K562 (cell line): Measurements from ENCODE around the gene UBR3. TPM values are rescaled to one million over a fixed set of nuclear protein-coding genes. Genes with fewer than 3 reads are reported as not detected.

ENCODE experiments used
- ARID1B ChIP-seq: fragments of 450-650 bp; IDR thresholded peaks from 2 replicates; pipeline ENCODE4 v1.6.1; 2016; ENCODE audit warnings: antibody characterized with exemption, mild to moderate bottlenecking, inconsistent platforms
- BMI1 ChIP-seq: fragments of 150-350 bp; IDR thresholded peaks from 2 replicates; pipeline ENCODE4 v1.6.1; 2014; ENCODE audit warnings: low read length
- CBX5 ChIP-seq: IDR thresholded peaks from 2 replicates; pipeline ENCODE4 v1.6.1; 2014; ENCODE audit warnings: low read depth, borderline replicate concordance
- ESRRA ChIP-seq: fragments of 450-650 bp; IDR thresholded peaks from 2 replicates; pipeline ENCODE4 v1.6.1; 2014; ENCODE audit warnings: low read depth, mild to moderate bottlenecking, moderate library complexity, borderline replicate concordance
- HMBOX1 ChIP-seq: sonication (generic); IDR thresholded peaks from 2 replicates; pipeline ENCODE4 v1.6.1; 2016
- HNRNPLL ChIP-seq: fragments of 200-400 bp; formaldehyde crosslinking; IDR thresholded peaks from 2 replicates; pipeline ENCODE4 v1.6.1; 2017; ENCODE audit warnings: low read length, low read depth, mild to moderate bottlenecking; ENCODE audit not compliant: poor library complexity, severe bottlenecking
- KDM1A ChIP-seq, 2 experiments: fragments of 450-650 bp; IDR thresholded peaks; 2 replicates each; pipeline ENCODE4 v1.6.1; 2016; ENCODE audit warnings: mild to moderate bottlenecking in 2 of 2
- LARP7 ChIP-seq: fragments of 450-650 bp; IDR thresholded peaks from 2 replicates; pipeline ENCODE4 v1.6.1; 2016
- NONO ChIP-seq, 2 experiments: fragments of 200-400 bp in 1 of 2; fragments of 450-650 bp in 1 of 2; formaldehyde crosslinking in 1 of 2; IDR thresholded peaks; 2 replicates each; pipeline ENCODE4 v1.6.1; 2017; ENCODE audit warnings: low read depth in 2 of 2, mild to moderate bottlenecking in 2 of 2, moderate library complexity in 2 of 2, low read length in 1 of 2
- RAD51 ChIP-seq: fragments of 450-650 bp; IDR thresholded peaks from 2 replicates; pipeline ENCODE4 v1.7.1; 2016; ENCODE audit warnings: low read depth, mild to moderate bottlenecking, borderline replicate concordance
- SMARCE1 ChIP-seq: fragments of 450-650 bp; IDR thresholded peaks from 2 replicates; pipeline ENCODE4 v1.7.1; 2016; ENCODE audit warnings: mild to moderate bottlenecking
- SRSF1 ChIP-seq: fragments of 200-400 bp; formaldehyde crosslinking; IDR thresholded peaks from 2 replicates; pipeline ENCODE4 v1.6.1; 2017; ENCODE audit warnings: mild to moderate bottlenecking, low read depth, low read length, moderate library complexity
- THRA ChIP-seq: fragments of 450-650 bp; IDR thresholded peaks from 2 replicates; pipeline ENCODE4 v1.6.1; 2017; ENCODE audit warnings: mild to moderate bottlenecking, moderate library complexity
- WHSC1 ChIP-seq: IDR thresholded peaks from one replicate; pipeline ENCODE4 v1.6.1; 2012; ENCODE audit warnings: low read length, control low read depth, inconsistent platforms
- ZBTB2 ChIP-seq: fragments of 450-650 bp; IDR thresholded peaks from 2 replicates; pipeline ENCODE4 v1.6.1; 2016; ENCODE audit warnings: antibody characterized with exemption
- ZFP1 ChIP-seq: fragments of 450-650 bp; formaldehyde crosslinking; IDR thresholded peaks from 2 replicates; pipeline ENCODE4 v1.4.0; 2020; ENCODE audit warnings: mild to moderate bottlenecking, mixed read lengths
- ZNF668 ChIP-seq: fragments of 250-450 bp; sonication (Bioruptor Pico); IDR thresholded peaks from 2 replicates; pipeline ENCODE4 v1.8.0; 2022; ENCODE audit warnings: mild to moderate bottlenecking, inconsistent platforms
- ZNF75A ChIP-seq: fragments of 450-650 bp; formaldehyde crosslinking; IDR thresholded peaks from 2 replicates; pipeline ENCODE4 v1.4.0; 2020; ENCODE audit warnings: mild to moderate bottlenecking
- polyA plus RNA-seq, 8 experiments: library from polyadenylated mRNA; depleted of rRNA in 4 of 8; stranded (reverse) in 5 of 8; unstranded in 3 of 8; fragments of >200 nt; fragmentation: Nextera tagmentation in 2 of 8; fragmentation: Illumina TruSeq in 1 of 8; extraction: Ambion mirVana in 2 of 8; extraction: Trizol in 1 of 8; gene quantifications; 2 replicates each; pipeline versions ENCODE4 v1.2.1 to v1.2.3, GENCODE V29; 2011 to 2014; ENCODE audit warnings: inconsistent platforms in 1 of 8, missing spikeins in 1 of 8
- total RNA-seq, 7 experiments: library from RNA; depleted of rRNA in 6 of 7; stranded (reverse); fragments of >200 nt in 6 of 7; fragmentation: Illumina TruSeq in 2 of 7; extraction: Trizol in 2 of 7; gene quantifications; 2 replicates each; pipeline versions ENCODE4 v1.2.1 to v1.2.3, GENCODE V29; 2011 to 2021; ENCODE audit warnings: low replicate concordance in 1 of 7
- TF ChIP-seq, protein P1 (sequence below): fragments of 450-650 bp; formaldehyde crosslinking; IDR thresholded peaks from 2 replicates; pipeline ENCODE4 v1.4.0; 2020; ENCODE audit warnings: mild to moderate bottlenecking, moderate library complexity
- TF ChIP-seq, protein P2 (sequence below), 2 experiments: fragments of 250-450 bp in 1 of 2; fragments of 450-650 bp in 1 of 2; sonication (Bioruptor Pico) in 1 of 2; IDR thresholded peaks; 2 replicates each; pipeline versions ENCODE4 v1.6.1 to v1.8.0; 2016 to 2021; ENCODE audit warnings: mild to moderate bottlenecking in 2 of 2, moderate library complexity in 2 of 2, missing compliant biosample characterization in 1 of 2, missing genetic modification characterization in 1 of 2
- TF ChIP-seq, protein P3 (sequence below): fragments of 250-450 bp; sonication (Bioruptor Pico); IDR thresholded peaks from 2 replicates; pipeline ENCODE4 v1.5.0; 2020; ENCODE audit warnings: mild to moderate bottlenecking

UBR3 gene
- total and polyA plus RNA-seq, 9 of the 15 experiments (the other 6 are each of a cell fraction or from before 2014, with no cell fraction given), result 14.4 to 63.5 (median 40.4) TPM

- no peak for TF ChIP-seq THRA
- TF ChIP-seq SRSF1, result no peak
- TF ChIP-seq SMARCE1, result peak; percentile 85
- peak; percentile 48; the same call in 1 of the 2 replicates for TF ChIP-seq ZBTB2
- TF ChIP-seq, protein P1, sequence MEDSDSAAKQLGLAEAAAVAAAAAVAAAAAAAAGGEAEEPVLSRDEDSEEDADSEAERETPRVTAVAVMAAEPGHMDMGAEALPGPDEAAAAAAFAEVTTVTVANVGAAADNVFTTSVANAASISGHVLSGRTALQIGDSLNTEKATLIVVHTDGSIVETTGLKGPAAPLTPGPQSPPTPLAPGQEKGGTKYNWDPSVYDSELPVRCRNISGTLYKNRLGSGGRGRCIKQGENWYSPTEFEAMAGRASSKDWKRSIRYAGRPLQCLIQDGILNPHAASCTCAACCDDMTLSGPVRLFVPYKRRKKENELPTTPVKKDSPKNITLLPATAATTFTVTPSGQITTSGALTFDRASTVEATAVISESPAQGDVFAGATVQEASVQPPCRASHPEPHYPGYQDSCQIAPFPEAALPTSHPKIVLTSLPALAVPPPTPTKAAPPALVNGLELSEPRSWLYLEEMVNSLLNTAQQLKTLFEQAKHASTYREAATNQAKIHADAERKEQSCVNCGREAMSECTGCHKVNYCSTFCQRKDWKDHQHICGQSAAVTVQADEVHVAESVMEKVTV, result no peak
- no peak for TF ChIP-seq CBX5
- TF ChIP-seq ZFP1, result no peak
- TF ChIP-seq, protein P2, sequence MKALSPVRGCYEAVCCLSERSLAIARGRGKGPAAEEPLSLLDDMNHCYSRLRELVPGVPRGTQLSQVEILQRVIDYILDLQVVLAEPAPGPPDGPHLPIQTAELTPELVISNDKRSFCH (CRISPR knock-in tag; IDR thresholded peaks at IDR 0.05), result no peak
- TF ChIP-seq, protein P2 (tag; IDR thresholded peaks at IDR 0.05), result no peak
- TF ChIP-seq ESRRA, result peak; percentile 58; the same call in 1 of the 2 replicates
- peak; percentile 76 for TF ChIP-seq ARID1B
- no peak for TF ChIP-seq ZNF668 (CRISPR knock-in tag)
- no peak for TF ChIP-seq WHSC1
- TF ChIP-seq, protein P3, sequence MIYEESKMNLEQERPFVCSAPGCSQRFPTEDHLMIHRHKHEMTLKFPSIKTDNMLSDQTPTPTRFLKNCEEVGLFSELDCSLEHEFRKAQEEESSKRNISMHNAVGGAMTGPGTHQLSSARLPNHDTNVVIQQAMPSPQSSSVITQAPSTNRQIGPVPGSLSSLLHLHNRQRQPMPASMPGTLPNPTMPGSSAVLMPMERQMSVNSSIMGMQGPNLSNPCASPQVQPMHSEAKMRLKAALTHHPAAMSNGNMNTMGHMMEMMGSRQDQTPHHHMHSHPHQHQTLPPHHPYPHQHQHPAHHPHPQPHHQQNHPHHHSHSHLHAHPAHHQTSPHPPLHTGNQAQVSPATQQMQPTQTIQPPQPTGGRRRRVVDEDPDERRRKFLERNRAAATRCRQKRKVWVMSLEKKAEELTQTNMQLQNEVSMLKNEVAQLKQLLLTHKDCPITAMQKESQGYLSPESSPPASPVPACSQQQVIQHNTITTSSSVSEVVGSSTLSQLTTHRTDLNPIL (CRISPR knock-in tag), result no peak
- TF ChIP-seq LARP7, result no peak
- no peak for TF ChIP-seq HNRNPLL
- no peak for TF ChIP-seq NONO (IDR thresholded peaks at IDR 0.05; ENCODE audit: low read depth in 2 of 2, low read length in 1 of 2)
- TF ChIP-seq KDM1A (IDR thresholded peaks at IDR 0.05), result peak; percentile 74 to 76
- TF ChIP-seq ZNF75A (CRISPR knock-in tag), result no peak
- no peak for TF ChIP-seq BMI1
- TF ChIP-seq HMBOX1, result 0 out of 2 replicates have a peak, but pooled peaks have one; percentile 28
- TF ChIP-seq RAD51, result 0 out of 2 replicates have a peak, but pooled peaks have one; percentile 18
These were observed 11.7 kb downstream of the UBR3 start (continued) for GRCh38 chr2:169838743-169839489.
